ENCODE measurements around the gene MPV17.
"Not testable (repeated sequence)": the region's sequence is repeated elsewhere in the genome, so short reads cannot be mapped to it uniquely, and the experiment has no call there.

MPV17 gene

GRCh38 chr2:27322766-27323595, at the start of gene MPV17:
TSS of gene MPV17 (minus strand) at chr2:27323097. CDS start at chr2:27322517, 580 bp downstream.
- DNase-seq: peak; percentile 85

GRCh38 chr2:27370816-27371620, 48.1 kb upstream of the MPV17 start:
- DNase-seq: no peak

- DNase-seq: peak; percentile 97
Observed at GRCh38 chr2:27370026-27370815, 47.3 kb upstream of the MPV17 start, which contains the start of the genes EIF2B4 and SNX17. TSS of gene EIF2B4 (minus strand) at chr2:27370338. CDS start at chr2:27370314, 24 bp downstream. TSS of gene SNX17 (plus strand) at chr2:27370616. CDS start at chr2:27370744, 128 bp downstream.

- no peak for DNase-seq
Observed at GRCh38 chr2:27369471-27370025, 46.7 kb upstream of the MPV17 start.

- no peak for DNase-seq
Observed at GRCh38 chr2:27363933-27364332, 41.0 kb upstream of the MPV17 start.

GRCh38 chr2:27362678-27363420, 40.0 kb upstream of the MPV17 start:
- no peak for DNase-seq

GRCh38 chr2:27356382-27357181, 33.7 kb upstream of the MPV17 start, which contains the start of gene GTF3C2:
TSS of gene GTF3C2 (minus strand) at chr2:27356764. CDS start at chr2:27343554, 13,210 bp downstream.
- DNase-seq: peak; percentile 94

GRCh38 chr2:27356056-27356381, 33.1 kb upstream of the MPV17 start:
- peak; percentile 47 for DNase-seq

GRCh38 chr2:27354597-27354927, 31.7 kb upstream of the MPV17 start:
- no peak for DNase-seq

GRCh38 chr2:27353762-27354596, 31.1 kb upstream of the MPV17 start:
- DNase-seq: no peak

- not testable (repeated sequence) for DNase-seq
Observed at GRCh38 chr2:27353386-27353761, 30.5 kb upstream of the MPV17 start.

- no peak for DNase-seq
Observed at GRCh38 chr2:27351802-27352598, 29.1 kb upstream of the MPV17 start.

GRCh38 chr2:27350106-27350693, 27.3 kb upstream of the MPV17 start:
- DNase-seq: no peak

GRCh38 chr2:27347641-27348040, 24.7 kb upstream of the MPV17 start:
- no peak for DNase-seq

GRCh38 chr2:27336173-27336572, 13.3 kb upstream of the MPV17 start:
- DNase-seq: no peak

GRCh38 chr2:27335311-27335710, 12.4 kb upstream of the MPV17 start:
- DNase-seq: no peak

GRCh38 chr2:27324720-27325119, 1.8 kb upstream of the MPV17 start:
- DNase-seq: no peak

- no peak for DNase-seq
Observed at GRCh38 chr2:27323596-27324285, 844 bp upstream of the MPV17 start.

Measured in NCI-H774 (cell line).